Measurements from ENCODE around the gene CDH10.

Gene CDH10

GRCh38 chr5:24644761-24645160 is at the start of gene CDH10:
TSS of gene CDH10 (minus strand) at chr5:24644978. CDS start at chr5:24593490, 51,488 bp downstream.
- DNase-seq (ENCODE audit: extremely low read depth, low read depth): no peak
- TF ChIP-seq CTCF (IDR thresholded peaks at IDR 0.05; ENCODE audit: low read depth, low read length): no peak

GRCh38 chr5:24693609-24694008 is 48.8 kb upstream of the CDH10 start:
- DNase-seq (ENCODE audit: extremely low read depth, low read depth): no peak
- no peak for TF ChIP-seq CTCF (IDR thresholded peaks at IDR 0.05; ENCODE audit: low read depth, low read length)

- no peak for TF ChIP-seq CTCF (IDR thresholded peaks at IDR 0.05; ENCODE audit: low read depth, low read length)
- no peak for DNase-seq (ENCODE audit: extremely low read depth, low read depth)
These were observed 46.3 kb upstream of the CDH10 start for GRCh38 chr5:24691074-24691473.

GRCh38 chr5:24681106-24681505 is 36.3 kb upstream of the CDH10 start:
- TF ChIP-seq CTCF (IDR thresholded peaks at IDR 0.05; ENCODE audit: low read depth, low read length): no peak
- DNase-seq (ENCODE audit: extremely low read depth, low read depth): no peak

- no peak for DNase-seq (ENCODE audit: extremely low read depth, low read depth)
- TF ChIP-seq CTCF (IDR thresholded peaks at IDR 0.05; ENCODE audit: low read depth, low read length): no peak
These were observed 23.3 kb upstream of the CDH10 start for GRCh38 chr5:24668050-24668449.

GRCh38 chr5:24649531-24649930 is 4.8 kb upstream of the CDH10 start:
- DNase-seq (ENCODE audit: extremely low read depth, low read depth): no peak
- TF ChIP-seq CTCF (IDR thresholded peaks at IDR 0.05; ENCODE audit: low read depth, low read length): no peak

GRCh38 chr5:24646915-24647314 is 2.1 kb upstream of the CDH10 start:
- DNase-seq (ENCODE audit: extremely low read depth, low read depth): no peak
- TF ChIP-seq CTCF (IDR thresholded peaks at IDR 0.05; ENCODE audit: low read depth, low read length): no peak

All from AG09319 (cell line).